GM12878 (cell line): ENCODE results near the gene NANOS2. TPM values are rescaled to one million over a fixed set of nuclear protein-coding genes. Genes with fewer than 3 reads are reported as not detected.

Source experiments
- ATAC-seq: fragments of 200-7000 bp; cut with Tn5 transposase; 3 replicates; pipeline ENCODE4 v1.9.1; 2020; ENCODE audit warnings: mild to moderate bottlenecking, moderate library complexity
- BruUV-seq: library from RNA; stranded (reverse); fragments of 400-500 nt; replicated peaks from 2 replicates; lab custom pipeline; 2021; lab: Mats Ljungman, UMichigan
- CTCF ChIA-PET: fragments of 300-600 bp; sonication (Branson Sonifier 250); formaldehyde crosslinking; extraction: SDS; loops from one replicate; lab custom pipeline; 2021; ENCODE audit warnings: inconsistent platforms; lab: Yijun Ruan, JAX
- POLR2A ChIA-PET: fragments of 350-600 bp; formaldehyde crosslinking; extraction: SDS; loops from one replicate; lab custom pipeline; 2021; ENCODE audit warnings: inconsistent platforms; lab: Charles Lee
- RAD21 ChIA-PET: fragments of 300-600 bp; sonication (Branson Sonifier 250); formaldehyde crosslinking; loops from one replicate; lab custom pipeline; 2023; ENCODE audit warnings: antibody characterized with exemption; ENCODE audit not compliant: unreplicated experiment; lab: Charles Lee
- SMC1A ChIA-PET: fragments of 300-600 bp; sonication (Branson Sonifier 250); formaldehyde crosslinking; loops from one replicate; lab custom pipeline; 2023; ENCODE audit not compliant: unreplicated experiment, uncharacterized antibody; lab: Charles Lee
- DNase-seq: peaks from one replicate; pipeline ENCODE4 v3.0.0-alpha.2; 2011; ENCODE audit warnings: low read depth, low spot score
- FAIRE-seq: peaks from 3 replicates; lab custom pipeline; 2011; peaks lifted over from hg19 to GRCh38; lab: Jason Lieb, UNC
- H2AFZ ChIP-seq: 2 replicates; pipeline ENCODE4 v1.6.0; 2011; ENCODE audit warnings: low read depth, low read length, control low read depth; ENCODE audit not compliant: control insufficient read depth
- H3K27ac ChIP-seq: 2 replicates; pipeline ENCODE4 v1.5.1; 2011; ENCODE audit warnings: control low read depth; ENCODE audit not compliant: control insufficient read depth, insufficient read depth
- H3K27me3 ChIP-seq, 2 experiments: replicated peaks in 1 of 2; 2 replicates each; pipeline versions ENCODE4 v1.6.0 to v1.6.1; 2011; ENCODE audit warnings: low read length in 1 of 2; ENCODE audit not compliant: control insufficient read depth in 2 of 2, insufficient read depth in 2 of 2
- H3K36me3 ChIP-seq, 2 experiments: 2 replicates each; pipeline ENCODE4 v1.5.1; 2011; ENCODE audit warnings: low read length in 1 of 2; ENCODE audit not compliant: control insufficient read depth in 2 of 2, insufficient read depth in 2 of 2
- H3K4me1 ChIP-seq: 2 replicates; pipeline ENCODE4 v1.6.1; 2011; ENCODE audit warnings: mild to moderate bottlenecking, low read length, moderate library complexity, mixed read lengths; ENCODE audit not compliant: control insufficient read depth, insufficient read depth
- H3K4me2 ChIP-seq: 2 replicates; pipeline ENCODE4 v1.6.0; 2011; ENCODE audit warnings: control low read depth; ENCODE audit not compliant: control insufficient read depth, insufficient read depth
- H3K4me3 ChIP-seq: fragments of 200-600 bp; sonication (generic); 2 replicates; pipeline ENCODE4 v1.5.1; 2016
- H3K79me2 ChIP-seq: 2 replicates; pipeline ENCODE4 v1.6.0; 2011; ENCODE audit warnings: low read length; ENCODE audit not compliant: control insufficient read depth, insufficient read depth
- H3K9ac ChIP-seq: 2 replicates; pipeline ENCODE4 v1.8.0; 2011; ENCODE audit warnings: low read length, control low read depth, mixed read lengths; ENCODE audit not compliant: control insufficient read depth, insufficient read depth
- H3K9me3 ChIP-seq: replicated peaks from 3 replicates; pipeline ENCODE4 v1.5.1; 2011; ENCODE audit warnings: mild to moderate bottlenecking, low read length; ENCODE audit not compliant: control insufficient read depth, insufficient read depth
- H4K20me1 ChIP-seq: 2 replicates; pipeline ENCODE4 v1.6.0; 2011; ENCODE audit not compliant: control insufficient read depth, insufficient read depth
- ASH2L ChIP-seq: fragments of 300-600, 200-600 bp; sonication (generic); IDR thresholded peaks from 2 replicates; pipeline ENCODE4 v1.6.1; 2017; ENCODE audit warnings: low read depth, mild to moderate bottlenecking, borderline replicate concordance
- NR2C1 ChIP-seq: fragments of 450-650 bp; IDR thresholded peaks from 2 replicates; pipeline ENCODE4 v1.6.1; 2017; ENCODE audit warnings: antibody characterized with exemption, mild to moderate bottlenecking, moderate library complexity
- POLR2A ChIP-seq: IDR thresholded peaks from 2 replicates; pipeline ENCODE4 v1.6.1; 2011; ENCODE audit warnings: low read depth, mild to moderate bottlenecking, low read length
- SMARCA5 ChIP-seq: fragments of 450-650 bp; IDR thresholded peaks from 2 replicates; pipeline ENCODE4 v1.6.1; 2017; ENCODE audit warnings: mild to moderate bottlenecking
- STAT1 ChIP-seq: fragments of 450-650 bp; conservative IDR thresholded peaks from 2 replicates; pipeline ENCODE4 v1.6.1; 2014; ENCODE audit warnings: antibody characterized with exemption, mild to moderate bottlenecking
- SUZ12 ChIP-seq: fragments of 200-600 bp; sonication (generic); IDR thresholded peaks from one replicate; pipeline ENCODE4 v1.6.1; 2018; ENCODE audit warnings: antibody characterized with exemption, mild to moderate bottlenecking; ENCODE audit not compliant: unreplicated experiment
- TCF7 ChIP-seq: IDR thresholded peaks from 2 replicates; pipeline ENCODE4 v1.6.1; 2014; ENCODE audit warnings: antibody characterized with exemption, borderline replicate concordance
- ZBTB40 ChIP-seq: fragments of 450-650 bp; IDR thresholded peaks from 2 replicates; pipeline ENCODE4 v1.6.1; 2016; ENCODE audit warnings: mild to moderate bottlenecking, moderate library complexity, borderline replicate concordance
- WGBS: methylation state at CpG from one replicate; pipeline ENCODE4 v1.1.6; 2016; ENCODE audit warnings: low lambda C conversion rate; ENCODE audit not compliant: insufficient replicate concordance, insufficient coverage; ENCODE audit errors: missing lambda C conversion rate; 5-methylcytosine and 5-hydroxymethylcytosine counted together
- in situ Hi-C: fragments of 300-500 bp; cut with MboI; formaldehyde crosslinking; loops from 9 replicates; pipeline ENCODE4 v1.14.3; 2018; ENCODE audit warnings: mixed read lengths
- intact Hi-C: fragments of 100-400 bp; cut with micrococcal nuclease; formaldehyde crosslinking; loops from one replicate; pipeline ENCODE4 v1.14.2; 2022; ENCODE audit not compliant: unreplicated experiment
- polyA plus RNA-seq, 11 experiments: library from polyadenylated mRNA; depleted of rRNA in 4 of 11; unstranded in 6 of 11; stranded (reverse) in 5 of 11; fragments of >200 nt; fragmentation: Nextera tagmentation in 4 of 11; fragmentation: Illumina TruSeq in 1 of 11; extraction: Ambion mirVana in 4 of 11; extraction: Trizol in 1 of 11; gene quantifications; 1 replicate in 1 of 11; 2 replicates in 10 of 11; pipeline versions ENCODE4 v1.2.1 to v1.2.3, GENCODE V29; 2011 to 2016; ENCODE audit warnings: inconsistent platforms in 2 of 11, missing spikeins in 2 of 11, low read depth in 1 of 11
- total RNA-seq, 4 experiments: library from RNA; depleted of rRNA in 3 of 4; stranded (reverse); fragments of >200 nt in 3 of 4; fragmentation: Illumina TruSeq in 1 of 4; extraction: Trizol in 1 of 4; gene quantifications; 2 replicates each; pipeline versions ENCODE4 v1.2.1 to v1.2.3, GENCODE V29; 2013 to 2021

Gene NANOS2
- total and polyA plus RNA-seq, 10 of the 15 experiments (the other 5 are each of a cell fraction or from before 2014, with no cell fraction given) = not detected

- ChIA-PET SMC1A (interaction anchor here (6.0 kb wide), 1 partner anchor 12 kb away, joined by 98 read pairs; the partner anchor contains the start of genes FOXA3 and SYMPK), RAD21 (interaction anchor here (1.5 to 7.6 kb wide), 2 partner anchors 14 to 18 kb away, joined by 3 to 159 read pairs; partner anchors contain the start of genes FOXA3 and SYMPK), POLR2A (interaction anchor here (0.6 to 9.0 kb wide), 2 partner anchors 14 to 15 kb away, joined by 4 to 178 read pairs; partner anchors contain the start of genes FOXA3 and SYMPK), CTCF (interaction anchor here (0.7 to 9.1 kb wide), 2 partner anchors 16 to 1173 kb away, joined by 4 to 194 read pairs; partner anchors contain the start of genes FOXA3 and SYMPK)
- Histone ChIP-seq H2AFZ (no peak overlapping the region), H3K4me1 (peaks cover 29% of the 10 kb centered on the region), H3K27ac (no peak overlapping the region), H3K4me2 (no peak overlapping the region), H3K79me2 (no peaks in the 10 kb centered on the region; the same call in 1 of the 2 replicates), H4K20me1 (no peaks in the 10 kb centered on the region), H3K4me3 (no peak overlapping the region), H3K27me3 (no peaks in the 10 kb centered on the region), H3K9ac (no peak overlapping the region), H3K9me3 (no peaks in the 10 kb centered on the region), H3K36me3 (peaks cover 0 to under 1% of the 10 kb centered on the region in 2 experiments; a peak in 1 of 4 replicates)
- no peak for ATAC-seq
- WGBS = 75% methylated on average over 8 of the region's 8 CpGs
- BruUV-seq = no TSS peak
- no peak for DNase-seq
- TF ChIP-seq SMARCA5 (no peak), ZBTB40 (no peak), TCF7 (no peak), ASH2L (no peak), STAT1 (no peak), NR2C1 (no peak), SUZ12 (no peak), POLR2A (no peak)
- no peak for FAIRE-seq
- intact Hi-C loops (no loop called here), in situ Hi-C loops (no loop called here)
These were observed 35.5 kb downstream of the NANOS2 start for GRCh38 chr19:45879055-45879454.
